Endodermal cell (in vitro differentiated cells): ENCODE measurements around the gene TARBP2. TPM values are rescaled to one million over a fixed set of nuclear protein-coding genes. Genes with fewer than 3 reads are reported as not detected.

Experiments
- DNase-seq: peaks from one replicate; pipeline ENCODE4 v3.0.0-alpha.2; 2017
- H3K27ac ChIP-seq: 2 replicates; pipeline ENCODE4 v1.5.1; 2013; ENCODE audit warnings: mild to moderate bottlenecking, low read depth, low read length, moderate library complexity
- H3K27me3 ChIP-seq: 2 replicates; pipeline ENCODE4 v1.6.1; 2013; ENCODE audit warnings: mild to moderate bottlenecking, low read length, moderate library complexity; ENCODE audit not compliant: insufficient read depth, control insufficient read depth, poor library complexity, severe bottlenecking
- H3K36me3 ChIP-seq: 2 replicates; pipeline ENCODE4 v1.7.0; 2013; ENCODE audit warnings: mild to moderate bottlenecking, low read length, moderate library complexity; ENCODE audit not compliant: control insufficient read depth, insufficient read depth
- H3K4me1 ChIP-seq: one replicate; pipeline ENCODE4 v1.7.0; 2013; ENCODE audit warnings: low read length; ENCODE audit not compliant: control insufficient read depth, insufficient read depth
- H3K4me3 ChIP-seq: 2 replicates; pipeline ENCODE4 v1.5.1; 2013; ENCODE audit warnings: mild to moderate bottlenecking, low read length, moderate library complexity
- H3K9ac ChIP-seq: 2 replicates; pipeline ENCODE4 v1.6.1; 2013; ENCODE audit warnings: mild to moderate bottlenecking, low read length, moderate library complexity; ENCODE audit not compliant: poor library complexity, severe bottlenecking; ENCODE audit errors: extremely low read depth
- H3K9me3 ChIP-seq: 2 replicates; pipeline ENCODE4 v1.6.1; 2013; ENCODE audit warnings: mild to moderate bottlenecking, low read length, moderate library complexity; ENCODE audit not compliant: control insufficient read depth
- H3K27ac Mint-ChIP-seq: 2 replicates; pipeline ENCODE4 v1.8.0; 2020; ENCODE audit warnings: mixed read lengths
- H3K27me3 Mint-ChIP-seq: 2 replicates; pipeline ENCODE4 v1.8.0; 2021; ENCODE audit warnings: mild to moderate bottlenecking, mixed read lengths; ENCODE audit not compliant: insufficient read depth
- H3K36me3 Mint-ChIP-seq: 2 replicates; pipeline ENCODE4 v1.8.0; 2020; ENCODE audit warnings: low read depth, mixed read lengths
- H3K4me1 Mint-ChIP-seq: 2 replicates; pipeline ENCODE4 v1.8.0; 2020; ENCODE audit warnings: mixed read lengths
- H3K4me3 Mint-ChIP-seq: 2 replicates; pipeline ENCODE4 v1.8.0; 2020; ENCODE audit warnings: mild to moderate bottlenecking, moderate library complexity, mixed read lengths
- H3K9me3 Mint-ChIP-seq: 2 replicates; pipeline ENCODE4 v1.8.0; 2020; ENCODE audit warnings: mild to moderate bottlenecking, mixed read lengths
- WGBS, 2 experiments: methylation state at CpG; one replicate each; pipeline versions ENCODE4 v1.1.5 to v1.1.7; 2013; ENCODE audit warnings: missing lambda C conversion rate in 2 of 2, mixed read lengths in 1 of 2; ENCODE audit not compliant: insufficient coverage in 1 of 2, insufficient read length in 1 of 2; 5-methylcytosine and 5-hydroxymethylcytosine counted together
- total RNA-seq, 2 donors: library from RNA; stranded (reverse); fragmentation: NEBNext Ultra II Directional in 1 of 2; extraction: Animal tissue kit (Norgen Biotek cat#: 25700) in 1 of 2; gene quantifications; 2 replicates in 1 of 2; 3 replicates in 1 of 2; pipeline ENCODE4 v1.2.1, GENCODE V29; 2021
- TF ChIP-seq, protein P1 (sequence below): fragments of 200-600 bp; sonication (generic); conservative IDR thresholded peaks from 2 replicates; pipeline ENCODE4 v1.5.0; 2021; ENCODE audit warnings: antibody characterized with exemption, mild to moderate bottlenecking

Gene TARBP2
- total RNA-seq, 2 donors from 2014 or later = 48.4 to 60.3 TPM

DNA sequence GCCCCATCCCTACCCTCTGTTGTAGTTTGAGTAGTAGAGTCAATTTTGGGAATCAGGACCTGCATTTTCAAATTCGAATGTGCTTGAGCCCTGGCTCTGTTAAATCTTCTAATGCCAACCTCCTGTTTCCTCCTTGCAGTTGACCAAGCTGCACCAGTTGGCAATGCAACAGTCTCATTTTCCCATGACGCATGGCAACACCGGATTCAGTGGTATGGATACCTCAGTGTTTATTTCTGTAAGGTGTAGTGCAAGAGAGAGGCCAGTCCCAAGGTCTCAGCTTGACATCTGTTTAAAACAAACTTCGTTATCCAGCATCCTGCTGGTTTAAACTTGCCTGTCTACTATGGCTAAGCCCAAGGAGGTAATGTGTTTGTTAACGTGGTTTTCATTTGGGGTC, 34.0 kb upstream of the TARBP2 start:
- peaks cover 96% of the 10 kb centered on the region for H3K36me3 ChIP-seq
- Mint-ChIP-seq H3K4me1 (peaks cover 64% of the 10 kb centered on the region), H3K27me3 (no peaks in the 10 kb centered on the region), H3K36me3 (peaks cover 91% of the 10 kb centered on the region), H3K27ac (peak overlapping the region; percentile 66), H3K4me3 (peak overlapping the region; percentile 33), H3K9me3 (no peaks in the 10 kb centered on the region)
- no peaks in the 10 kb centered on the region for H3K9me3 ChIP-seq
- H3K27ac ChIP-seq = no peak overlapping the region
- H3K4me1 ChIP-seq = peaks cover 16% of the 10 kb centered on the region
- TF ChIP-seq, protein P1, sequence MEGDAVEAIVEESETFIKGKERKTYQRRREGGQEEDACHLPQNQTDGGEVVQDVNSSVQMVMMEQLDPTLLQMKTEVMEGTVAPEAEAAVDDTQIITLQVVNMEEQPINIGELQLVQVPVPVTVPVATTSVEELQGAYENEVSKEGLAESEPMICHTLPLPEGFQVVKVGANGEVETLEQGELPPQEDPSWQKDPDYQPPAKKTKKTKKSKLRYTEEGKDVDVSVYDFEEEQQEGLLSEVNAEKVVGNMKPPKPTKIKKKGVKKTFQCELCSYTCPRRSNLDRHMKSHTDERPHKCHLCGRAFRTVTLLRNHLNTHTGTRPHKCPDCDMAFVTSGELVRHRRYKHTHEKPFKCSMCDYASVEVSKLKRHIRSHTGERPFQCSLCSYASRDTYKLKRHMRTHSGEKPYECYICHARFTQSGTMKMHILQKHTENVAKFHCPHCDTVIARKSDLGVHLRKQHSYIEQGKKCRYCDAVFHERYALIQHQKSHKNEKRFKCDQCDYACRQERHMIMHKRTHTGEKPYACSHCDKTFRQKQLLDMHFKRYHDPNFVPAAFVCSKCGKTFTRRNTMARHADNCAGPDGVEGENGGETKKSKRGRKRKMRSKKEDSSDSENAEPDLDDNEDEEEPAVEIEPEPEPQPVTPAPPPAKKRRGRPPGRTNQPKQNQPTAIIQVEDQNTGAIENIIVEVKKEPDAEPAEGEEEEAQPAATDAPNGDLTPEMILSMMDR = no peak
- H3K4me3 ChIP-seq = no peak overlapping the region
- DNase-seq = no peak
- no peak overlapping the region for H3K9ac ChIP-seq
- H3K27me3 ChIP-seq = no peaks in the 10 kb centered on the region
- WGBS, 2 experiments = 96 to 97% methylated on average over 5 of the region's 5 CpGs

DNA sequence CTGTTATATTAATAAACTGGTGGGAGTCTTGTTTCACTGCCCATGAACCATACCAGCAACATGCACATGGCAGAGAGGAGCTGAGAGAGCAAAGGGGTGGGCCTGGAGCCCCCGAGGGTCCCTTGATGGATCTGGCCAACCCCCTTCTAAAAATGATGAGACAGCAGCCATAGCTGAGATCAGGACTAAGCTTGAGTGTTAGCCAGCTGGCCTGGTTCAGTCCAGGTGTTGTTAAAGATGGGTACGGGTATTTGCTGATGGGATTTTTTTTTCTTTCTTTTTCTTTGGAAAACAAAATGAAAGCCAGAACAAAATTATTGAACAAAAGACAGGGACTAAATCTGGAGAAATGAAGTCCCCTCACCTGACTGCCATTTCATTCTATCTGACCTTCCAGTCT, 33.2 kb upstream of the TARBP2 start:
- Histone ChIP-seq H3K27me3 (no peaks in the 10 kb centered on the region), H3K27ac (no peak overlapping the region), H3K4me1 (peaks cover 18% of the 10 kb centered on the region), H3K9me3 (no peaks in the 10 kb centered on the region), H3K4me3 (no peak overlapping the region), H3K9ac (no peak overlapping the region), H3K36me3 (peaks cover 96% of the 10 kb centered on the region)
- DNase-seq = no peak
- Mint-ChIP-seq H3K27ac (peak overlapping the region; percentile 35), H3K4me3 (no peak overlapping the region), H3K36me3 (peaks cover 90% of the 10 kb centered on the region), H3K27me3 (no peaks in the 10 kb centered on the region), H3K9me3 (no peaks in the 10 kb centered on the region), H3K4me1 (peaks cover 62% of the 10 kb centered on the region)
- 97 to 100% methylated on average over 2 of the region's 2 CpGs for WGBS, 2 experiments
- TF ChIP-seq, protein P1 = no peak

DNA sequence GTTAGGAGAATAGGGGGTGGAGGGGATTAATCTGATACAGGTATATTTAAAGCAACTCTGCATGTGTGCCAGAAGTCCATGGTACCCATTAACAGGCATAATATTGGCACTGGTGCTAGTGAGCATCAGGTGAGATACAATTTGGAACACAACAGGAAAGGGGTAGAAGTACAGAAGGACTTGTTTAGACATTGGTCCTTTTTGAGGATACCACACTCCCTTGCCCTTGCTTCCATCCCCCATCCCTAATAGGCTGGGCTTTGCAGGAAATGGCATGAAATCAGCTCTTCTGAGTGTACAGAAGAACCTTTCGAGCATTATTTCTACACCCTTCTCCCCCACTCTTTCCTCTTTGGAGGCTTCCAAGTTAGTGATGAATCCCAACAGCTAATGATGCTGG, 32.8 kb upstream of the TARBP2 start:
- TF ChIP-seq, protein P1 = no peak
- no peaks in the 10 kb centered on the region for H3K27me3 Mint-ChIP-seq
- no peaks in the 10 kb centered on the region for H3K9me3 Mint-ChIP-seq
- DNase-seq = no peak
- Histone ChIP-seq H3K4me1 (peaks cover 18% of the 10 kb centered on the region), H3K36me3 (peaks cover 96% of the 10 kb centered on the region), H3K27me3 (no peaks in the 10 kb centered on the region), H3K27ac (no peak overlapping the region), H3K4me3 (no peak overlapping the region), H3K9ac (no peak overlapping the region), H3K9me3 (no peaks in the 10 kb centered on the region)
- 96 to 100% methylated on average over 1 of the region's 1 CpG for WGBS, 2 experiments
- H3K4me3 Mint-ChIP-seq = no peak overlapping the region
- no peak overlapping the region for H3K27ac Mint-ChIP-seq
- peaks cover 58% of the 10 kb centered on the region for H3K4me1 Mint-ChIP-seq
- H3K36me3 Mint-ChIP-seq = peaks cover 86% of the 10 kb centered on the region
